H1 (cell line): ENCODE data around the gene WWP2. TPM values are rescaled to one million over a fixed set of nuclear protein-coding genes. Genes with fewer than 3 reads are reported as not detected.
"Not testable (repeated sequence)": the region's sequence is repeated elsewhere in the genome, so short reads cannot be mapped to it uniquely, and the experiment has no call there.

ENCODE experiments used
- CTCF ChIA-PET: fragments of 300-600 bp; sonication (Branson Sonifier 250); formaldehyde crosslinking; loops from one replicate; lab custom pipeline; 2021; ENCODE audit not compliant: partially characterized antibody; lab: Charles Lee
- POLR2A ChIA-PET: fragments of 300-600 bp; sonication (Branson Sonifier 250); formaldehyde crosslinking; loops from one replicate; lab custom pipeline; 2021; ENCODE audit warnings: inconsistent platforms; ENCODE audit not compliant: partially characterized antibody; lab: Charles Lee
- DNase-seq, 2 experiments: peaks; one replicate each; pipeline versions ENCODE4 v3.0.0 to v3.0.0-alpha.2; 2010 to 2022; ENCODE audit warnings: low spot score in 2 of 2, low read depth in 1 of 2, mixed read lengths in 1 of 2
- FAIRE-seq: peaks from 2 replicates; lab custom pipeline; 2011; peaks lifted over from hg19 to GRCh38; lab: Jason Lieb, UNC
- H2AFZ ChIP-seq: 2 replicates; pipeline ENCODE4 v1.8.1; 2012; ENCODE audit warnings: low read length, inconsistent platforms
- H2AK5ac ChIP-seq: 2 replicates; pipeline ENCODE4 v1.6.1; 2013; ENCODE audit warnings: low read depth, low read length
- H2BK120ac ChIP-seq: replicated peaks from 2 replicates; pipeline ENCODE3; 2013; ENCODE audit warnings: low read depth, low read length, inconsistent platforms
- H2BK12ac ChIP-seq: 2 replicates; pipeline ENCODE4 v1.6.1; 2013; ENCODE audit warnings: low read depth, low read length
- H2BK15ac ChIP-seq: 2 replicates; pipeline ENCODE4 v1.6.1; 2013; ENCODE audit warnings: low read length
- H2BK20ac ChIP-seq: 2 replicates; pipeline ENCODE4 v1.6.1; 2013; ENCODE audit warnings: low read length
- H2BK5ac ChIP-seq: 2 replicates; pipeline ENCODE4 v1.6.1; 2013; ENCODE audit warnings: low read depth, low read length
- H3K14ac ChIP-seq: 2 replicates; pipeline ENCODE4 v1.6.1; 2013; ENCODE audit warnings: inconsistent platforms; ENCODE audit not compliant: insufficient read length
- H3K18ac ChIP-seq: 2 replicates; pipeline ENCODE4 v1.6.1; 2013; ENCODE audit warnings: low read length; ENCODE audit errors: extremely low read depth
- H3K23ac ChIP-seq: 2 replicates; pipeline ENCODE4 v1.6.1; 2013; ENCODE audit warnings: inconsistent platforms; ENCODE audit not compliant: insufficient read length
- H3K23me2 ChIP-seq: 2 replicates; pipeline ENCODE4 v1.6.1; 2013; ENCODE audit warnings: low read depth, low read length
- H3K27ac ChIP-seq: 2 replicates; pipeline ENCODE4 v1.6.1; 2011; ENCODE audit warnings: low read depth, low read length, inconsistent platforms
- H3K27me3 ChIP-seq, 4 experiments: replicated peaks in 1 of 4; 1 replicate in 1 of 4; 2 replicates in 3 of 4; pipeline versions ENCODE4 v1.6.1 to v1.8.1; 2011 to 2013; ENCODE audit warnings: low read length in 3 of 4, mild to moderate bottlenecking in 3 of 4, inconsistent platforms in 2 of 4, mixed read lengths in 2 of 4, moderate library complexity in 1 of 4; ENCODE audit not compliant: control insufficient read depth in 3 of 4, insufficient read depth in 3 of 4; ENCODE audit errors: extremely low read depth in 1 of 4
- H3K36me3 ChIP-seq, 4 experiments: 2 replicates each; pipeline versions ENCODE4 v1.6.1 to v1.8.1; 2011 to 2013; ENCODE audit warnings: mild to moderate bottlenecking in 4 of 4, low read length in 3 of 4, moderate library complexity in 2 of 4, control low read depth in 1 of 4, inconsistent platforms in 1 of 4; ENCODE audit not compliant: insufficient read depth in 4 of 4, control insufficient read depth in 2 of 4
- H3K4ac ChIP-seq: replicated peaks from 2 replicates; pipeline ENCODE3; 2013; ENCODE audit warnings: low read length, low read depth, mixed read lengths, inconsistent platforms; ENCODE audit not compliant: insufficient read length
- H3K4me1 ChIP-seq, 4 experiments: replicated peaks in 1 of 4; 1 replicate in 1 of 4; 2 replicates in 3 of 4; pipeline versions ENCODE4 v1.6.1 to v1.8.1; 2011 to 2013; ENCODE audit warnings: low read length in 3 of 4, inconsistent platforms in 2 of 4, mixed read lengths in 1 of 4; ENCODE audit not compliant: insufficient read depth in 4 of 4, control insufficient read depth in 3 of 4
- H3K4me2 ChIP-seq, 2 experiments: 2 replicates each; pipeline versions ENCODE4 v1.6.1 to v1.8.1; 2011 to 2013; ENCODE audit warnings: low read depth in 2 of 2, low read length in 2 of 2, control low read depth in 1 of 2, inconsistent platforms in 1 of 2, mild to moderate bottlenecking in 1 of 2; ENCODE audit not compliant: insufficient read depth in 1 of 2
- H3K4me3 ChIP-seq, 4 experiments: fragments of 200-600, 300-600 bp in 1 of 4; sonication (generic), shearing (Covaris generic), sonication (Bioruptor Twin) in 1 of 4; 2 replicates each; pipeline versions ENCODE4 v1.5.1 to v1.8.1; 2011 to 2016; ENCODE audit warnings: low read length in 4 of 4, low read depth in 3 of 4, control low read depth in 2 of 4, inconsistent platforms in 2 of 4, mild to moderate bottlenecking in 2 of 4, mixed read lengths in 1 of 4, moderate library complexity in 1 of 4; ENCODE audit not compliant: insufficient read depth in 2 of 4; ENCODE audit errors: extremely low read depth in 1 of 4
- H3K56ac ChIP-seq: replicated peaks from 2 replicates; pipeline ENCODE3; 2013; ENCODE audit warnings: low read depth, mild to moderate bottlenecking, mixed read lengths, low read length, inconsistent platforms; ENCODE audit not compliant: insufficient read length
- H3K79me1 ChIP-seq: 2 replicates; pipeline ENCODE4 v1.6.1; 2013; ENCODE audit warnings: low read depth, low read length, control low read depth
- H3K79me2 ChIP-seq, 2 experiments: 2 replicates each; pipeline versions ENCODE4 v1.6.1 to v1.8.1; 2012 to 2013; ENCODE audit warnings: low read length in 2 of 2, mild to moderate bottlenecking in 2 of 2, inconsistent platforms in 1 of 2; ENCODE audit not compliant: insufficient read depth in 2 of 2, control insufficient read depth in 1 of 2
- H3K9ac ChIP-seq, 4 experiments: replicated peaks in 1 of 4; 1 replicate in 1 of 4; 2 replicates in 3 of 4; pipeline versions ENCODE4 v1.6.1 to v1.8.1; 2011 to 2013; ENCODE audit warnings: low read depth in 3 of 4, low read length in 3 of 4, control low read depth in 2 of 4, mild to moderate bottlenecking in 2 of 4, moderate library complexity in 2 of 4, inconsistent platforms in 1 of 4; ENCODE audit errors: extremely low read depth in 1 of 4
- H3K9me3 ChIP-seq, 2 experiments: 2 replicates each; pipeline versions ENCODE4 v1.6.1 to v1.8.1; 2012 to 2013; ENCODE audit warnings: mild to moderate bottlenecking in 2 of 2, moderate library complexity in 2 of 2, control low read depth in 1 of 2, inconsistent platforms in 1 of 2, low read depth in 1 of 2, low read length in 1 of 2, mixed read lengths in 1 of 2; ENCODE audit not compliant: insufficient read depth in 2 of 2
- H4K20me1 ChIP-seq, 2 experiments: replicated peaks in 1 of 2; 2 replicates each; pipeline versions ENCODE3 to v1.8.1; 2011 to 2013; ENCODE audit warnings: inconsistent platforms in 2 of 2, low read length in 2 of 2, mild to moderate bottlenecking in 1 of 2; ENCODE audit not compliant: insufficient read depth in 2 of 2, control insufficient read depth in 1 of 2
- H4K5ac ChIP-seq: 2 replicates; pipeline ENCODE4 v1.6.1; 2013; ENCODE audit warnings: low read length, low read depth, mixed read lengths, inconsistent platforms; ENCODE audit not compliant: insufficient read length
- H4K8ac ChIP-seq: 2 replicates; pipeline ENCODE4 v1.8.0; 2013; ENCODE audit warnings: mild to moderate bottlenecking, moderate library complexity, low read length, inconsistent platforms; ENCODE audit not compliant: insufficient read depth; ENCODE audit errors: extremely low read depth
- H4K91ac ChIP-seq: replicated peaks from 2 replicates; pipeline ENCODE3; 2013; ENCODE audit warnings: low read length, mixed read lengths, inconsistent platforms; ENCODE audit not compliant: insufficient read length
- WGBS, 2 experiments: shearing (Covaris generic) in 1 of 2; methylation state at CpG; one replicate each; pipeline versions ENCODE4 v1.1.6 to v1.1.7; 2013 to 2015; ENCODE audit warnings: low lambda C conversion rate in 2 of 2, mixed read lengths in 2 of 2, inconsistent platforms in 1 of 2, low coverage in 1 of 2, missing lambda C conversion rate in 1 of 2; ENCODE audit not compliant: insufficient replicate concordance in 2 of 2, insufficient coverage in 1 of 2, insufficient read length in 1 of 2; ENCODE audit errors: extremely low coverage in 1 of 2, missing lambda C conversion rate in 1 of 2; 5-methylcytosine and 5-hydroxymethylcytosine counted together
- polyA plus RNA-seq, 7 experiments: library from polyadenylated mRNA; depleted of rRNA in 3 of 7; stranded (reverse) in 5 of 7; unstranded in 2 of 7; fragments of >200 nt in 5 of 7; fragments of 200-250 nt in 2 of 7; gene quantifications; 1 replicate in 5 of 7; 2 replicates in 1 of 7; 4 replicates in 1 of 7; pipeline versions ENCODE4 v1.2.1 to v1.2.3, GENCODE V29; 2011 to 2013; ENCODE audit warnings: missing spikeins in 2 of 7, mixed read lengths in 2 of 7
- total RNA-seq: library from RNA; stranded (reverse); fragmentation: NEBNext Ultra II Directional; extraction: Animal tissue kit (Norgen Biotek cat#: 25700); gene quantifications from 2 replicates; pipeline ENCODE4 v1.2.1, GENCODE V29; 2021

Gene WWP2
- total and polyA plus RNA-seq, 2 of the 8 experiments (the other 6 are each of a cell fraction or from before 2014, with no cell fraction given): 14.1 to 42.2 TPM

DNA sequence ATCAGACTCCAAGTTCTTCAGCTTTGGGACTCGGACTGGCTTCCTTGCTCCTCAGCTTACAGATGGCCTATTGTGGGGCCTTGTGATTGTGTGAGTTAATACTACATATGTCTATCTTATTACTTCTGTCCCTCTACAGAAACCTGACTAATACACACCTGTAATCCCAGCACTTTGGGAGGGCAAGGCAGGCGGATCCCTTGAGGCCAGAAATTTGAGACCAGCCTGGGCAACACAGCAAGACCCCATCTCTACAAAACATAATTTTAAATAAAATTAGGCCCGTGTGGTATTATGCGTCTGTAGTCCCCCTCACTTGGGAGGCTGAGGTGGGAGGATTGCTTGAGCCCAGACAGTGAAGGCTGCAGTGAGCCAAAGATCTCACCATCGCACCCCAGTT is 30.9 kb upstream of the WWP2 start:
- DNase-seq, H3K79me1 ChIP-seq, H3K79me2 ChIP-seq, H4K5ac ChIP-seq, H3K14ac ChIP-seq, H2BK20ac ChIP-seq, H3K56ac ChIP-seq, H2BK12ac ChIP-seq, H4K91ac ChIP-seq, H2BK15ac ChIP-seq, H3K4me1 ChIP-seq, H3K27ac ChIP-seq, H3K18ac ChIP-seq, H3K9ac ChIP-seq, FAIRE-seq, H3K9me3 ChIP-seq, H4K20me1 ChIP-seq, H2BK5ac ChIP-seq, H3K4ac ChIP-seq, H2AFZ ChIP-seq, H3K23me2 ChIP-seq, H3K23ac ChIP-seq, H3K4me3 ChIP-seq, H2AK5ac ChIP-seq, H3K4me2 ChIP-seq, H3K27me3 ChIP-seq, H2BK120ac ChIP-seq, H3K36me3 ChIP-seq, H4K8ac ChIP-seq: not testable (repeated sequence)
- WGBS, 2 experiments: 75% methylated on average over 5 of the region's 5 CpGs; no CpG with 5 or more reads in 1 of the 2 experiments
- ChIA-PET POLR2A (interaction anchor here (3.1 to 9.9 kb wide), 2 partner anchors 10 to 22 kb away, joined by 16 to 83 read pairs; partner anchors contain the start of gene NOB1), CTCF (interaction anchor here (0.7 to 1.1 kb wide), 4 partner anchors 11 to 24 kb away, joined by 3 read pairs; partner anchors contain the start of gene NOB1)
